HCT116 (cell line): ENCODE measurements around the gene TTYH1. TPM values are rescaled to one million over a fixed set of nuclear protein-coding genes. Genes with fewer than 3 reads are reported as not detected.

Experiments
- ATAC-seq: fragments of 200-7000 bp; cut with Tn5 transposase; 2 replicates; pipeline ENCODE4 v1.9.1; 2020; ENCODE audit warnings: mild to moderate bottlenecking, moderate library complexity
- BruUV-seq: library from RNA; stranded (reverse); fragments of 400-500 nt; replicated peaks from 2 replicates; lab custom pipeline; 2021; lab: Mats Ljungman, UMichigan
- CTCF ChIA-PET: fragments of 300-600 bp; sonication (Branson Sonifier 250); formaldehyde crosslinking; loops from one replicate; lab custom pipeline; 2021; ENCODE audit warnings: antibody characterized with exemption; lab: Charles Lee
- POLR2A ChIA-PET: fragments of 300-600, 350-600 bp; sonication (Branson Sonifier 250); formaldehyde crosslinking; loops from one replicate; lab custom pipeline; 2021; ENCODE audit warnings: antibody characterized with exemption; lab: Charles Lee
- RAD21 ChIA-PET, 2 experiments: fragments of 300-600 bp; sonication (Branson Sonifier 250); formaldehyde crosslinking; loops; one replicate each; lab custom pipeline; 2023; ENCODE audit warnings: low total read pairs in 2 of 2; ENCODE audit not compliant: uncharacterized antibody in 2 of 2, unreplicated experiment in 2 of 2, low non-redundant PET in 1 of 2; lab: Charles Lee
- DNase-seq: peaks from one replicate; pipeline ENCODE4 v3.0.0-alpha.2; 2010; ENCODE audit warnings: low read depth, low spot score
- H2AFZ ChIP-seq: fragments of 200-600 bp; shearing (Covaris generic), sonication (generic); 2 replicates; pipeline ENCODE4 v1.6.1; 2017; ENCODE audit warnings: low read depth, mixed run types, mixed read lengths, antibody characterized with exemption, low read length; ENCODE audit not compliant: poor library complexity, severe bottlenecking
- H3K27ac ChIP-seq: 2 replicates; pipeline ENCODE4 v1.5.1; 2012; ENCODE audit warnings: low read depth, low read length
- H3K27me3 ChIP-seq: fragments of 200-600 bp; sonication (generic); 2 replicates; pipeline ENCODE4 v1.6.1; 2016; ENCODE audit warnings: mixed run types, low read length, mixed read lengths; ENCODE audit not compliant: insufficient read depth
- H3K36me3 ChIP-seq, 2 experiments: fragments of 200-500 bp in 1 of 2; fragments of 200-600 bp in 1 of 2; sonication (Bioruptor generic) in 1 of 2; sonication (generic) in 1 of 2; 2 replicates each; pipeline versions ENCODE4 v1.5.1 to v1.6.1; 2014 to 2016; ENCODE audit warnings: low read length in 2 of 2, inconsistent platforms in 1 of 2, mixed read lengths in 1 of 2, mixed run types in 1 of 2; ENCODE audit not compliant: insufficient read depth in 2 of 2, control insufficient read depth in 1 of 2
- H3K4me1 ChIP-seq, 2 experiments: fragments of 200-600 bp in 1 of 2; sonication (generic) in 1 of 2; 2 replicates each; pipeline versions ENCODE4 v1.5.1 to v1.6.1; 2012 to 2017; ENCODE audit warnings: low read length in 2 of 2, inconsistent platforms in 1 of 2, mild to moderate bottlenecking in 1 of 2, mixed read lengths in 1 of 2, mixed run types in 1 of 2, moderate library complexity in 1 of 2; ENCODE audit not compliant: insufficient read depth in 2 of 2, control insufficient read depth in 1 of 2
- H3K4me2 ChIP-seq: fragments of 200-600 bp; sonication (generic); 2 replicates; pipeline ENCODE4 v1.6.1; 2017; ENCODE audit warnings: mixed run types, low read length, mixed read lengths
- H3K4me3 ChIP-seq, 2 experiments: fragments of 200-600 bp in 1 of 2; sonication (generic) in 1 of 2; replicated peaks in 1 of 2; 2 replicates each; pipeline ENCODE4 v1.5.1; 2011 to 2016; ENCODE audit warnings: low read length in 2 of 2, control low read depth in 1 of 2, low read depth in 1 of 2, mild to moderate bottlenecking in 1 of 2, mixed read lengths in 1 of 2, mixed run types in 1 of 2
- H3K79me2 ChIP-seq: fragments of 200-600 bp; sonication (generic); 2 replicates; pipeline ENCODE4 v1.6.1; 2017; ENCODE audit warnings: mild to moderate bottlenecking, mixed run types, low read length, moderate library complexity, mixed read lengths; ENCODE audit not compliant: insufficient read depth
- H3K9ac ChIP-seq: fragments of 200-600 bp; sonication (generic); 2 replicates; pipeline ENCODE4 v1.6.1; 2016; ENCODE audit warnings: low read length, mixed read lengths
- H3K9me2 ChIP-seq: fragments of 200-600 bp; sonication (generic), shearing (Covaris generic); 2 replicates; pipeline ENCODE4 v1.6.1; 2017; ENCODE audit warnings: mixed run types, mild to moderate bottlenecking, moderate library complexity; ENCODE audit not compliant: insufficient read depth
- H3K9me3 ChIP-seq, 2 experiments: fragments of 200-500 bp in 1 of 2; fragments of 200-600 bp in 1 of 2; sonication (Bioruptor generic) in 1 of 2; sonication (generic) in 1 of 2; 2 replicates each; pipeline ENCODE4 v1.6.1; 2014 to 2017; ENCODE audit warnings: low read length in 2 of 2, mixed read lengths in 2 of 2, inconsistent platforms in 1 of 2, low read depth in 1 of 2, mild to moderate bottlenecking in 1 of 2, mixed run types in 1 of 2, moderate library complexity in 1 of 2; ENCODE audit not compliant: control insufficient read depth in 1 of 2, insufficient read depth in 1 of 2
- H4K20me1 ChIP-seq: fragments of 200-600 bp; sonication (generic), shearing (Covaris generic); 2 replicates; pipeline ENCODE4 v1.6.1; 2017; ENCODE audit warnings: mixed run types, mild to moderate bottlenecking, moderate library complexity; ENCODE audit not compliant: insufficient read depth
- EZH2 ChIP-seq: fragments of 200-600 bp; sonication (generic); IDR thresholded peaks from 2 replicates; pipeline ENCODE4 v1.6.1; 2017; ENCODE audit warnings: antibody characterized with exemption, mixed run types
- POLR2AphosphoS5 ChIP-seq: IDR thresholded peaks from 2 replicates; pipeline ENCODE4 v1.6.1; 2011; ENCODE audit warnings: mild to moderate bottlenecking, low read depth, low read length, moderate library complexity
- SIN3A ChIP-seq: IDR thresholded peaks from 2 replicates; pipeline ENCODE4 v1.6.1; 2012; ENCODE audit warnings: low read depth
- SP1 ChIP-seq: IDR thresholded peaks from 2 replicates; pipeline ENCODE4 v1.6.1; 2012; ENCODE audit warnings: low read depth
- TCF7L2 ChIP-seq: IDR thresholded peaks from 2 replicates; pipeline ENCODE4 v1.7.0; 2011; ENCODE audit warnings: borderline replicate concordance, inconsistent platforms; ENCODE audit not compliant: insufficient read depth, insufficient read length; ENCODE audit errors: extremely low read depth
- YY1 ChIP-seq: IDR thresholded peaks from 2 replicates; pipeline ENCODE4 v1.6.1; 2011; ENCODE audit warnings: low read length, low read depth, moderate library complexity, mild to moderate bottlenecking; ENCODE audit not compliant: insufficient replicate concordance; ENCODE audit errors: extremely low read depth
- ZFX ChIP-seq: fragments of 450-650 bp; IDR thresholded peaks from 2 replicates; pipeline ENCODE4 v1.6.1; 2017
- intact Hi-C: fragments of 100-400 bp; cut with micrococcal nuclease; formaldehyde crosslinking; loops from 2 replicates; pipeline ENCODE4 v1.10.0; 2022
- total RNA-seq: library from RNA; stranded (reverse); gene quantifications from one replicate; pipeline ENCODE4 v1.2.1, GENCODE V29; 2021; ENCODE audit not compliant: unreplicated experiment
- TF ChIP-seq, protein P1 (sequence below), 3 experiments: fragments of 200-600 bp in 1 of 3; sonication (generic) in 1 of 3; IDR thresholded peaks in 2 of 3; conservative IDR thresholded peaks in 1 of 3; 2 replicates each; pipeline ENCODE4 v1.5.1; 2012 to 2017; ENCODE audit warnings: low read depth in 2 of 3, low read length in 2 of 3, antibody characterized with exemption in 1 of 3, borderline replicate concordance in 1 of 3, control low read depth in 1 of 3, mild to moderate bottlenecking in 1 of 3, mixed read lengths in 1 of 3, mixed run types in 1 of 3, moderate library complexity in 1 of 3; ENCODE audit not compliant: insufficient read depth in 1 of 3
- TF ChIP-seq, protein P2 (sequence below): IDR thresholded peaks from 2 replicates; pipeline ENCODE4 v1.6.1; 2012
- TF ChIP-seq, protein P3 (sequence below): IDR thresholded peaks from 2 replicates; pipeline ENCODE4 v1.6.1; 2012

Gene TTYH1
- total RNA-seq, 1 experiment from 2014 or later, result 0.37 TPM

DNA sequence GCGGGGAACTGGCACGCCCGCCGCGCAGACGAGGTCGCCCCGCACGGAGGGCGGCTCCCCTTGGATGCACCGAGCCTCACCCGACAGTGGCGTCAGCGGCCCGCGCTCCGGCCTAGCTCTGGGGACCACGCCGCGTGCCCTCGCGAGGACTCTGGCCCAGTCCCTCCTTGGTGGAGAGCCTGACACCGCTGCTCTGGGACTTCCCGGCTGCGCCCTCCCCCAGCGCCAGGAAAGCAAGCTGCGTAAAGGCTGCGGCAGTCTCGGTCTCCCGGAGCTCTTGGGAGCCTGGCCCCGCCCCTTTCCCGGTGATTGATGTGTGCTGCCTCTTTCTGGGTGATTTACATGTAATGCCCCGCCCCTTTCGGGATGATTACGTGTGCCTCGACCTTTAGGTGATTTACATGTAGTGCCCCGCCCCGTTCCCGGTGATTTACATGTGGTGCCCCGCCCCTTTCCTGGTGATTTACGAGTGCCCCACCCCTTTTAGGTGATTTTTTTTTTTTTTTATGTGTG is 48.3 kb downstream of the TTYH1 start, which contains the start of gene LENG9 (continued):
- TF ChIP-seq ZFX (peak; percentile 91), YY1 (no peak), EZH2 (no peak), SIN3A (0 out of 2 replicates have a peak, but pooled peaks have one; percentile 16), POLR2AphosphoS5 (peak; percentile 96)
- TF ChIP-seq, protein P1, sequence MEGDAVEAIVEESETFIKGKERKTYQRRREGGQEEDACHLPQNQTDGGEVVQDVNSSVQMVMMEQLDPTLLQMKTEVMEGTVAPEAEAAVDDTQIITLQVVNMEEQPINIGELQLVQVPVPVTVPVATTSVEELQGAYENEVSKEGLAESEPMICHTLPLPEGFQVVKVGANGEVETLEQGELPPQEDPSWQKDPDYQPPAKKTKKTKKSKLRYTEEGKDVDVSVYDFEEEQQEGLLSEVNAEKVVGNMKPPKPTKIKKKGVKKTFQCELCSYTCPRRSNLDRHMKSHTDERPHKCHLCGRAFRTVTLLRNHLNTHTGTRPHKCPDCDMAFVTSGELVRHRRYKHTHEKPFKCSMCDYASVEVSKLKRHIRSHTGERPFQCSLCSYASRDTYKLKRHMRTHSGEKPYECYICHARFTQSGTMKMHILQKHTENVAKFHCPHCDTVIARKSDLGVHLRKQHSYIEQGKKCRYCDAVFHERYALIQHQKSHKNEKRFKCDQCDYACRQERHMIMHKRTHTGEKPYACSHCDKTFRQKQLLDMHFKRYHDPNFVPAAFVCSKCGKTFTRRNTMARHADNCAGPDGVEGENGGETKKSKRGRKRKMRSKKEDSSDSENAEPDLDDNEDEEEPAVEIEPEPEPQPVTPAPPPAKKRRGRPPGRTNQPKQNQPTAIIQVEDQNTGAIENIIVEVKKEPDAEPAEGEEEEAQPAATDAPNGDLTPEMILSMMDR (IDR thresholded peaks at IDR 0.05 in 2 of 3, conservative IDR thresholded peaks at IDR 0.05 in 1 of 3; ENCODE audit: borderline replicate concordance in 1 of 3, insufficient read depth in 1 of 3, low read depth in 2 of 3, low read length in 2 of 3), result no peak
- TF ChIP-seq, protein P2, sequence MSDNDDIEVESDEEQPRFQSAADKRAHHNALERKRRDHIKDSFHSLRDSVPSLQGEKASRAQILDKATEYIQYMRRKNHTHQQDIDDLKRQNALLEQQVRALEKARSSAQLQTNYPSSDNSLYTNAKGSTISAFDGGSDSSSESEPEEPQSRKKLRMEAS, result peak; percentile 57; the same call in 1 of the 2 replicates
- TF ChIP-seq, all 23 proteins: peak for 6

DNA sequence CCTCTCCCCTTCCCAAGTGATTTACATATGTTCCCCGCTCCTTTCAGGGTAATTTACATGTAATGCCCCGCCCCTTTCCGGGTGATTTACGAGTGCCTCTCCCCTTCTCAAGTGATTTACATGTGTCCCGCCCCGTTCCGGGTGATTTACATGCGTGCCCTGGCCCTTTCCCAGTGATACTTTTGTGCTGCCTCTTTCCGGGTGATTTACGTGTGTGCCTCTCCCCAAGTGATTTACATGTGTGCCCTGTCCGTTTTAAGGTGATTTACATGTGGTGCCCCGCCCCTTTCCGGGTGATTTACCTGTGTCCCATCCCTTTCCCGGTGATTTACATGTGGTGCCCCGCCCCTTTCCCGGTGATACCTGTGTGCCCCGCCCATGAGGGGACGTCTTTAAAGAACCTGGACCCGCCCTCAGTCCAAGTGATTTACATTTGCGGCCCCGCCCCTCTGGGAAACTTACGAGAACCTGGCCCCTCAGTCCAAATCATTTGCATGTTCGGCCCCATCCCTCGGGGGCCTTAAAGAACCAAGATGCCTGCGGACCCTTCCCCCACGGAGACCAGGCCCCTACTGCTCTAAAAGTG is 48.9 kb downstream of the TTYH1 start:
- Histone ChIP-seq H3K4me1 (peaks cover 7 to 26% of the 10 kb centered on the region in 2 experiments; a peak in 3 of 4 replicates), H2AFZ (no peak overlapping the region), H4K20me1 (no peaks in the 10 kb centered on the region), H3K4me2 (peak overlapping the region; percentile 97), H3K9ac (peak overlapping the region; percentile 96), H3K9me2 (no peaks in the 10 kb centered on the region), H3K79me2 (peaks cover 32% of the 10 kb centered on the region), H3K9me3 (no peaks in the 10 kb centered on the region), H3K27me3 (no peaks in the 10 kb centered on the region), H3K4me3 (peak overlapping the region; percentile 50 to 83), H3K36me3 (peaks cover 12% of the 10 kb centered on the region in 2 experiments; a peak in 3 of 4 replicates), H3K27ac (peak overlapping the region; percentile 99)
- POLR2A ChIA-PET, result interaction anchor here (0.6 to 2.3 kb wide), 9 partner anchors 9 to 626 kb away, joined by 3 to 17 read pairs (median 5); partner anchors contain the start of genes CDC42EP5 and LENG8
- CTCF ChIA-PET, result interaction anchor here (1.0 to 1.6 kb wide), 2 partner anchors 14 to 15 kb away, joined by 5 to 8 read pairs; partner anchors contain the start of gene LENG8
- ATAC-seq (peak; percentile 66), DNase-seq (peak; percentile 97)
- TF ChIP-seq, protein P3, sequence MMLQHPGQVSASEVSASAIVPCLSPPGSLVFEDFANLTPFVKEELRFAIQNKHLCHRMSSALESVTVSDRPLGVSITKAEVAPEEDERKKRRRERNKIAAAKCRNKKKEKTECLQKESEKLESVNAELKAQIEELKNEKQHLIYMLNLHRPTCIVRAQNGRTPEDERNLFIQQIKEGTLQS, result no peak
- TF ChIP-seq TCF7L2, result no peak
- peak; percentile 32; the same call in 1 of the 2 replicates for TF ChIP-seq SP1
- intact Hi-C loops, result no loop called here
- RAD21 ChIA-PET, result no interaction called here
- no TSS peak for BruUV-seq
